ENCODE measurements around the gene ERVW-1.
"Not testable (repeated sequence)": the region's sequence is repeated elsewhere in the genome, so short reads cannot be mapped to it uniquely, and the experiment has no call there.

ERVW-1 gene

DNA sequence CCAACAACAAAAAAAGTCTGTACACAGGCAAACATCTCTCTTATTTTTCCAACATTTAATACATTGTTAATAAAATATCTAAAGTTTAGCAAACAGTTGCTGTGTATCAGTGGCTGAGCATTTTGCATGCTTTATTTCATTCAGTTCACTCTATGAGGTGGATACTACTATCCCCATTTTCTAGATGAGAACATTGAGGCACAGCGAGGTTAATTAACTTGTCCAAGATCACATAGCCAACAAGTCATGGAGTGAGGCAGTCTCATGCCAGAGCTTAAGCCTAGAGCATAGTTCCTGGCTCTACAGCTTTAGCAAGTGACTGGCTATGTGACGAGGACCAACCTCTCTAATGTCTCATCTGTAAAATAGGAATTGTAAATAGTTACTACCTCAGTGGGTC, 26.1 kb downstream of the ERVW-1 start:
- no peaks in the 10 kb centered on the region for H3K27me3 ChIP-seq (ENCODE audit: control insufficient read depth, insufficient read depth, low read length)
- H3K36me3 ChIP-seq (ENCODE audit: control insufficient read depth, insufficient read depth, low read length), result peaks cover 16% of the 10 kb centered on the region; the same call in 1 of the 2 replicates
- no peak overlapping the region for H3K27ac ChIP-seq (ENCODE audit: low read length)
- no peaks in the 10 kb centered on the region for H3K4me1 ChIP-seq (ENCODE audit: control insufficient read depth, insufficient read depth, low read length)
- no peaks in the 10 kb centered on the region for H3K9me3 ChIP-seq (ENCODE audit: control insufficient read depth, insufficient read depth, low read length)
- no peak overlapping the region for H3K4me3 ChIP-seq (ENCODE audit: low read length)
- no peak for DNase-seq (ENCODE audit: low read depth, low spot score)
- WGBS (ENCODE audit: insufficient coverage, insufficient read length), result no CpG with 5 or more reads among the region's 2 CpGs

DNA sequence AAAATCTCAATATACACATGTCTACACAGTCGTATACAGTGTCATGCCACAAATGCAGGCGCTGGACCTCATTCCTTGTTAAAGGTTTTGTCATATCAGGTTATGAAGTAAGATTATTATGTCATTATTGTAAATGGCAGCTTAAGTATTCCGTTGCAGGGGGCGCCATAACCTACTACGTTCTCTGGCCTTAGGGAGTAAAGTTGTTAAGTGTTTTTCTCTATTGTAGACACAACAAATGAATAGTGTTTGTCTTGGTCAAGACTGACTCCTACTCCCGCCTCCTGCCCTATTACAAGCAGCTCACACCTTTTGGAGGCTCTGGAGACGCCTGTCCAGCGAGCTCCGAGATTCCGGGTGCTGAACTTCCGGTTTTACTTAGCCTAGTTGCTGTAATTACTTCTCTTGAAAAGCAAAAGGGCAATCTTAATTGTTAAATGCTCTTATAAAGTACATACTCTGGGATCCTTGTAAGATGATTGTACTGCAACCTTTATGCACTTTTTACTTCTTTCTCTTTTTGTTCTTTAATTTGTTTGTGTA, 29.5 kb downstream of the ERVW-1 start:
- Histone ChIP-seq H3K9me3 (ENCODE audit: control insufficient read depth, insufficient read depth, low read length) (no peaks in the 10 kb centered on the region), H3K4me3 (ENCODE audit: low read length) (peak overlapping the region; percentile 92; the same call in 1 of the 2 replicates), H3K27me3 (ENCODE audit: control insufficient read depth, insufficient read depth, low read length) (no peaks in the 10 kb centered on the region), H3K4me1 (ENCODE audit: control insufficient read depth, insufficient read depth, low read length) (no peaks in the 10 kb centered on the region), H3K36me3 (ENCODE audit: control insufficient read depth, insufficient read depth, low read length) (peaks cover 7% of the 10 kb centered on the region; the same call in 1 of the 2 replicates), H3K27ac (ENCODE audit: low read length) (no peak overlapping the region)
- WGBS (ENCODE audit: insufficient coverage, insufficient read length), result no CpG with 5 or more reads among the region's 11 CpGs
- no peak for DNase-seq (ENCODE audit: low read depth, low spot score)

DNA sequence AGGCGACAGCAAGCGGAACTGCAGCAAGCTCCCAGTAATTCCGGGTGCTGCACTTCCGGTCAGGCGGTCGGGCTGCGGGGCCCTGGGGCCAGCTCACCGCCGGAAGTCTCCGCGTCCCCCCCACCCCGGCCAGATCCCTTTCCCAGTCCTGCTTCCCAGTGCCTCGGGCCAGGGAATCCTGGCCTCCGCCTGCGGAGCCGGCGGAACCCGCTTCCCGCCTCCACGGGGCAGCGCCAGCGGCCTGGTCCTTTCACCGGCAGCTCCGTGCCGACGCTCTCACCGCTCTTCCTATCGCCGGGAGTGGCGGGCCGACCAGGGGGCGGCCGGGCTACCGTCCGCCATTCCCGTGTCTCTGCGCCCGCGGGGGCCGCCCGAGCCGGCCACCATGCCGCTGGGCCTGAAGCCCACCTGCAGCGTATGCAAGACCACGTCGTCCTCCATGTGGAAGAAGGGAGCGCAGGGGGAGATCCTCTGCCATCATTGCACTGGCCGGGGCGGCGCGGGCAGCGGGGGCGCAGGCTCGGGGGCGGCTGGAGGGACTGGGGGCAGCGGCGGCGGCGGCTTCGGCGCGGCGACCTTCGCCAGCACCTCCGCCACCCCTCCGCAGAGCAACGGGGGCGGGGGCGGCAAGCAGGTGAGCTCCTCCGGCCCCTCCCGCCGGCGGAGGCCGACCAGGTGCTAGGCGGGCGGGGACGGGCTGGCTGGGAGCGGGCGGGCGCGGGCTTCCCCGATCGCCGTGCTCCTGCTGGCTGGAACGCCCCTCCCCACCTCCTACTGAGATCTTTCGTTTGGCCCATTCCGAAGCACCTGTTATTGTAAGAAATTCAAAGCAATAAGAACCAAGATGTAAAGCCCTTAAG, 30.2 kb downstream of the ERVW-1 start, which contains the start of gene GATAD1:
GATAD1 (plus strand) TSS at position 138 of the 860 bp plus-strand sequence; CDS start at position 386, 248 bp downstream.
- peak within 1 kb of the TSS; percentile 92 for H3K4me3 ChIP-seq (ENCODE audit: low read length)
- H3K27me3 ChIP-seq (ENCODE audit: control insufficient read depth, insufficient read depth, low read length), result no peaks in the 10 kb centered on the region
- no peaks in the 10 kb centered on the region for H3K4me1 ChIP-seq (ENCODE audit: control insufficient read depth, insufficient read depth, low read length)
- H3K36me3 ChIP-seq (ENCODE audit: control insufficient read depth, insufficient read depth, low read length), result peaks cover 7% of the 10 kb centered on the region; the same call in 1 of the 2 replicates
- H3K27ac ChIP-seq (ENCODE audit: low read length), result no peak within 1 kb of the TSS
- peak; percentile 85 for DNase-seq (ENCODE audit: low read depth, low spot score)
- WGBS (ENCODE audit: insufficient coverage, insufficient read length), result no CpG with 5 or more reads among the region's 87 CpGs
- no peaks in the 10 kb centered on the region for H3K9me3 ChIP-seq (ENCODE audit: control insufficient read depth, insufficient read depth, low read length)

GRCh38 chr7:92446869-92447344, 30.8 kb downstream of the ERVW-1 start:
- no peaks in the 10 kb centered on the region for H3K9me3 ChIP-seq (ENCODE audit: control insufficient read depth, insufficient read depth, low read length)
- H3K4me3 ChIP-seq (ENCODE audit: low read length), result no peak overlapping the region; the same call in 1 of the 2 replicates
- no peak overlapping the region for H3K27ac ChIP-seq (ENCODE audit: low read length)
- DNase-seq (ENCODE audit: low read depth, low spot score), result no peak
- peaks cover 2% of the 10 kb centered on the region; the same call in 1 of the 2 replicates for H3K36me3 ChIP-seq (ENCODE audit: control insufficient read depth, insufficient read depth, low read length)
- H3K4me1 ChIP-seq (ENCODE audit: control insufficient read depth, insufficient read depth, low read length), result no peaks in the 10 kb centered on the region
- no CpG with 5 or more reads among the region's 21 CpGs for WGBS (ENCODE audit: insufficient coverage, insufficient read length)
- H3K27me3 ChIP-seq (ENCODE audit: control insufficient read depth, insufficient read depth, low read length), result no peaks in the 10 kb centered on the region

GRCh38 chr7:92442720-92443119, 35.0 kb downstream of the ERVW-1 start:
- no CpG with 5 or more reads among the region's 2 CpGs for WGBS (ENCODE audit: insufficient coverage, insufficient read length)
- not testable (repeated sequence) for H3K9me3 ChIP-seq (ENCODE audit: control insufficient read depth, insufficient read depth, low read length); H3K4me1 ChIP-seq (ENCODE audit: control insufficient read depth, insufficient read depth, low read length); H3K36me3 ChIP-seq (ENCODE audit: control insufficient read depth, insufficient read depth, low read length); H3K27ac ChIP-seq (ENCODE audit: low read length); H3K4me3 ChIP-seq (ENCODE audit: low read length); DNase-seq (ENCODE audit: low read depth, low spot score); H3K27me3 ChIP-seq (ENCODE audit: control insufficient read depth, insufficient read depth, low read length)

DNA sequence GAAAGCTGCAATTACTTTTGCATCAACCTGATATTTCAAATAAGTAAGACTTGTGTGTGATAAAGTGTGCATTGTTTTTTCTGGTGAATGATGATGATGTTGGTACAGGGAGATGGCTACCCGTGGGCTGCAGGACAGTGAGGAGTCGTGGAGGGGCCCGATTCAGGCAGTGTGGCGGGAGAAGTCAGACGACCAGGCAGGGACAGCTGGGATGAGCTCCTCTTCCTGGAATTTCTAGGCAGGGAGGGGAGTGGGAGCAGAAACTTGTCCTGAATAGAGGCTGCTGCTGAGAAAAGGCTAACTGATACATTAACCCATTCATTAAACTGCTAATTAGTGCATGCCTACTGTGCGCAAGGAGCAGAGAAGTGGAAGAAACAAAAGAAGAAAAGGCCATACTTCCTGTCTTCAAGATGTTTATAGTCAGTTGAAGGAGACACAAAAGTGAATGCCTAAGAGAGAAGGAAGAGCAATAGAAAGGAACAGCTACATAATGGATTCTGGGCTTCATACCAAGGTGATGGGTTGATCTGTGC, 39.7 kb downstream of the ERVW-1 start:
- DNase-seq (ENCODE audit: low read depth, low spot score), result no peak
- H3K27me3 ChIP-seq (ENCODE audit: control insufficient read depth, insufficient read depth, low read length), result no peaks in the 10 kb centered on the region
- WGBS (ENCODE audit: insufficient coverage, insufficient read length), result no CpG with 5 or more reads among the region's 6 CpGs
- no peaks in the 10 kb centered on the region for H3K9me3 ChIP-seq (ENCODE audit: control insufficient read depth, insufficient read depth, low read length)
- no peaks in the 10 kb centered on the region for H3K36me3 ChIP-seq (ENCODE audit: control insufficient read depth, insufficient read depth, low read length)
- no peak overlapping the region for H3K27ac ChIP-seq (ENCODE audit: low read length)
- no peak overlapping the region for H3K4me3 ChIP-seq (ENCODE audit: low read length)
- H3K4me1 ChIP-seq (ENCODE audit: control insufficient read depth, insufficient read depth, low read length), result peaks cover 4% of the 10 kb centered on the region; the same call in 1 of the 2 replicates

DNA sequence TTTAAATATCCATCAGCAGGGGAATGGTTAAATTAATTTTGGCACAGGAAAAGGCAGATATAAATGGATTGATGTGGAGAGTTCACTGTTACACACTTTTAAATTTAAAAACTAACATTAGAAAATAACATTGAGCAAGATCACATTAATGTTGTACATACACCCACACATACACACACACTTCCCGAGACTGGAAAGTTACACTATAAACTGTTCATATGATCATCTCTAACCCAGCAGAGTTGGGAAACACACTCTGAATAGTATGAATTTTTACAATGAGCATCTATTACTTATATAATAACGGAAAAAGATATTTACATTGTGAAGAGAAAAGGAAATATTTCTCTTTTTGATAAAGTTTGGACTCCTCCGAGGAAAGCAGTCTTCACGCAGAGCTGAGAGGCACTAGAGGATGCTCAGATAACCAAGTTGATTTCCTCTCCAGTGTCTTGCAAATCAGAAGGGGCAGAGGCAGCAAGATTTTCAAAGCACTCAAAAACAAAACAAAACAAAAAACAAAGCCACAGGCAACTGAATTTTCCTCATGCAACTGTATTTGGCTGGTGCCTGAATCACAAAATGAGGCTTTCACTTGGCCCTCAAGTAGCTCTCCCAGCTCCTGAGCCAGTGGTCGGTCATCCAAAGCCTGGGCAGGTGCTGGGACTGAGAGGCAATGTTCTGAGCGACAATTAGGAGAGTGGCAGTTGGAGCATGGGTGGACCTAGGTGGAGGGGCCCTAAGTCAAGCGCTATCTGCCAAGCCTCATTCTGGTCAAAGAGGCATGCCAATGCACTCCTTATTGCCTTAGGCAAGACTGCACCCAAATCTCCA, 40.9 kb downstream of the ERVW-1 start:
- Histone ChIP-seq H3K27me3 (ENCODE audit: control insufficient read depth, insufficient read depth, low read length) (no peaks in the 10 kb centered on the region), H3K4me3 (ENCODE audit: low read length) (no peak overlapping the region), H3K36me3 (ENCODE audit: control insufficient read depth, insufficient read depth, low read length) (no peaks in the 10 kb centered on the region), H3K4me1 (ENCODE audit: control insufficient read depth, insufficient read depth, low read length) (peaks cover 4% of the 10 kb centered on the region; the same call in 1 of the 2 replicates), H3K9me3 (ENCODE audit: control insufficient read depth, insufficient read depth, low read length) (no peaks in the 10 kb centered on the region), H3K27ac (ENCODE audit: low read length) (no peak overlapping the region)
- WGBS (ENCODE audit: insufficient coverage, insufficient read length), result no CpG with 5 or more reads among the region's 7 CpGs
- no peak for DNase-seq (ENCODE audit: low read depth, low spot score)

DNA sequence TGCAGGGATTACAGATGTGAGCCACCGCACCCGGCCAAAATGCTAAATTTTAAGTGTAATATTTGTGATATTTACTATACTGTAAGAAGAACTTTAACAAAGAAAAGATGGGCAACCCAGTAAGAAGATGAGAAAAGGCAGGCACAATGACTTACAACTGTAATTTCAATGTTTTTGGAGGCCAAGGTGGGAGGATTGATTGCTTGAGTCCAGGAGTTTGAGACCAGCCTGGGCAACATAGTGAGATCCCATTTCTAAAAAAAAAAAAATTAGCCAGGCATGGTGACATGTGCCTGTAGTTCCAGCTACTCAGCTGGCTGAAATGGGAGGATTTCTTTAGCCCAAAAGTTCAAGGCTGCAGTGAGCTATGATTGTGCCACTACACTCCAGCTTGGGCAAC, 42.2 kb downstream of the ERVW-1 start:
- H3K9me3 ChIP-seq (ENCODE audit: control insufficient read depth, insufficient read depth, low read length), result no peaks in the 10 kb centered on the region
- no CpG with 5 or more reads among the region's 2 CpGs for WGBS (ENCODE audit: insufficient coverage, insufficient read length)

DNA sequence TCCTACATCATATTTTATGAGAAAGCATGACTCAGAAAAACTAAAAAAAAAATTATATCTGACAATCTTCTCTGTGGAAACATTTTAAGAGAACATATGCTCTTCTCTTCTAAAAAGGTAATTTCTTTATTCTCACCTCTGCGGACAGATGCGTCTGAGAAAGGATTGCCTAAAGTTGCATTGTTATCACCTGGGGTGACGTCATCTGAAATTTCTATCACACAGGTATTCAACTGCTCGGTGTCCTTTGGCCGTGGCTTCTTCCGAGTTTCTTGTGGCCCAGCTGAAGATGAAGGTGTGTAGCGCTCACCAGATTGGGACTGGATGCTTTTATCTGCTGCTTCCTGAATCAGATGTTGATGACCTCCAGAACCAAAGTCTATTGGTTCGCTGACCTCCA, 44.7 kb downstream of the ERVW-1 start:
- Histone ChIP-seq H3K27ac (ENCODE audit: low read length) (no peak overlapping the region), H3K4me1 (ENCODE audit: control insufficient read depth, insufficient read depth, low read length) (peaks cover 4% of the 10 kb centered on the region; the same call in 1 of the 2 replicates), H3K27me3 (ENCODE audit: control insufficient read depth, insufficient read depth, low read length) (no peaks in the 10 kb centered on the region), H3K36me3 (ENCODE audit: control insufficient read depth, insufficient read depth, low read length) (no peaks in the 10 kb centered on the region), H3K9me3 (ENCODE audit: control insufficient read depth, insufficient read depth, low read length) (no peaks in the 10 kb centered on the region), H3K4me3 (ENCODE audit: low read length) (no peak overlapping the region)
- no CpG with 5 or more reads among the region's 8 CpGs for WGBS (ENCODE audit: insufficient coverage, insufficient read length)
- no peak for DNase-seq (ENCODE audit: low read depth, low spot score)

More for the DNA sequence above, 42.2 kb downstream of the ERVW-1 start:
- Histone ChIP-seq H3K4me1 (ENCODE audit: control insufficient read depth, insufficient read depth, low read length) (peaks cover 4% of the 10 kb centered on the region; the same call in 1 of the 2 replicates), H3K27me3 (ENCODE audit: control insufficient read depth, insufficient read depth, low read length) (no peaks in the 10 kb centered on the region), H3K27ac (ENCODE audit: low read length) (no peak overlapping the region), H3K4me3 (ENCODE audit: low read length) (no peak overlapping the region), H3K36me3 (ENCODE audit: control insufficient read depth, insufficient read depth, low read length) (no peaks in the 10 kb centered on the region)
- no peak for DNase-seq (ENCODE audit: low read depth, low spot score)
